GM19351 (cell line): ENCODE measurements around the gene STEAP1B.
A peak's percentile ranks its signal among the peaks of the same experiment; 100 is the strongest.
"Not testable (repeated sequence)": the region's sequence is repeated elsewhere in the genome, so short reads cannot be mapped to it uniquely, and the experiment has no call there.

Source experiments
- ATAC-seq: cut with Tn5 transposase; IDR thresholded peaks from one replicate; pipeline ENCODE4 v1.9.1; 2021; ENCODE audit warnings: mild to moderate bottlenecking, moderate library complexity; ENCODE audit not compliant: unreplicated experiment

STEAP1B gene

GRCh38 chr7:22499044-22499443, 944 bp downstream of the STEAP1B start:
- ATAC-seq: no peak

GRCh38 chr7:22496912-22497311, 3.1 kb downstream of the STEAP1B start:
- not testable (repeated sequence) for ATAC-seq

GRCh38 chr7:22496296-22496888, 3.6 kb downstream of the STEAP1B start:
- not testable (repeated sequence) for ATAC-seq

GRCh38 chr7:22493160-22493925, 6.6 kb downstream of the STEAP1B start:
- not testable (repeated sequence) for ATAC-seq

GRCh38 chr7:22488643-22489462, 11.1 kb downstream of the STEAP1B start:
- ATAC-seq: peak; percentile 82

- ATAC-seq: no peak
These were observed 11.9 kb downstream of the STEAP1B start for GRCh38 chr7:22487978-22488642.

GRCh38 chr7:22486597-22486996, 13.4 kb downstream of the STEAP1B start:
- ATAC-seq: no peak

GRCh38 chr7:22485189-22485588, 14.8 kb downstream of the STEAP1B start:
- ATAC-seq: no peak

GRCh38 chr7:22482503-22482902, 17.5 kb downstream of the STEAP1B start:
- ATAC-seq: no peak

- ATAC-seq: peak; percentile 89
These were observed 18.3 kb downstream of the STEAP1B start for GRCh38 chr7:22481726-22482125.

GRCh38 chr7:22480523-22481075, 19.4 kb downstream of the STEAP1B start:
- no peak for ATAC-seq

- ATAC-seq: no peak
These were observed 22.0 kb downstream of the STEAP1B start for GRCh38 chr7:22477876-22478450.

GRCh38 chr7:22477262-22477661, 22.7 kb downstream of the STEAP1B start:
- no peak for ATAC-seq

GRCh38 chr7:22476824-22477223, 23.2 kb downstream of the STEAP1B start:
- no peak for ATAC-seq

GRCh38 chr7:22474645-22475044, 25.3 kb downstream of the STEAP1B start:
- no peak for ATAC-seq

- ATAC-seq: no peak
These were observed 29.0 kb downstream of the STEAP1B start for GRCh38 chr7:22470981-22471380.

GRCh38 chr7:22469371-22470143, 30.4 kb downstream of the STEAP1B start:
- peak; percentile 64 for ATAC-seq

- no peak for ATAC-seq
These were observed 31.4 kb downstream of the STEAP1B start for GRCh38 chr7:22468609-22469008.

GRCh38 chr7:22464299-22464698, 35.7 kb downstream of the STEAP1B start:
- no peak for ATAC-seq
